Iris pigment epithelial cell (primary cell): ENCODE results near the gene TIGIT.

Experiments
- DNase-seq: peaks from one replicate; pipeline ENCODE4 v3.0.0-alpha.2; 2011; ENCODE audit warnings: low read depth

The TIGIT gene

DNA sequence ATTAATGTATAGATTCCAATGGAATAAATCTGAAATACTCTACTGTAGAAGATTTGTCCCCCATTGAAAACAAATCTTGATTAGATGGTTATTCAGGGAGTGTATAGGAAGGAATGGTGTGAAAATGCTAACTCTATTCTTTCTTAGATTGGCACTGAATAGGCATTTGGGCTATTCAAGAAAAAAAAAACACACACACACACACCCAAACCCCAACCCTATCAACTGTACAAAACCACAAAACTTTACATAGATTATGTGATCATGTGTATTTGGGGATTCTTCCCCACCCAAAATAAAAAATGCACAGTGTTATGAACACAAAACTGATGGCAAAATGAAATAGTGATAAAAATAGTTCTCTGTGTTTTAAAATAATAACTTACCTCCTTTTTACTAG lies 61.8 kb downstream of the TIGIT start:
- DNase-seq, result no peak

DNA sequence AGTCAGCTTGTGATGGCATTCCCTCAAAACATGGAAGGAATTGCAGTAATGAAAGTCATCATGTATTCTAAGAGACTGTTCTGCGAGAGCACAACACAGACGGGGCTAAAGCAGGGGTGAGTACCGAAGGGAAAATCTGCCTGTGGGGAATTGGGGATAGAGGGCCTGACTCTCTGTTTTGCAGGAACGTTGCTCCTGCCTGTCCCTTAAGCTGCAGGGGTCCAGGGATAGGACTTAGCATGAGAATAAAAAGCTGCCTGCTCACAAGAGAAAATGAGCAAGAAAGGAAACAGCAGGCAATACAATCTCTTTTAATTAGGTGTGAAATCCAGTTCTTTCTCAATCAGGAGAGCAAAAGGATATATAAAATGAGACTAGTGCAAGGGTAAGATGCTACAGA lies 62.2 kb downstream of the TIGIT start:
- DNase-seq, result no peak

GRCh38 chr3:114356525-114356924 lies 62.7 kb downstream of the TIGIT start:
- DNase-seq, result no peak
